K562 (cell line): ENCODE measurements around the gene NECTIN2. TPM values are rescaled to one million over a fixed set of nuclear protein-coding genes. Genes with fewer than 3 reads are reported as not detected.

ENCODE experiments used
- ATAC-seq: fragments of 200-7000 bp; cut with Tn5 transposase; 3 replicates; pipeline ENCODE4 v1.9.1; 2020; ENCODE audit warnings: moderate library complexity
- BruUV-seq: library from RNA; stranded (reverse); fragments of 400-500 nt; replicated peaks from 2 replicates; lab custom pipeline; 2021; lab: Mats Ljungman, UMichigan
- CTCF ChIA-PET: fragments of 300-600 bp; formaldehyde crosslinking; extraction: SDS; loops from one replicate; lab custom pipeline; 2021; ENCODE audit warnings: low intra/inter-chr PET ratio; lab: Yijun Ruan, JAX
- POLR2A ChIA-PET: fragments of 300-600, 350-650 bp; sonication (Branson Sonifier 250); formaldehyde crosslinking; extraction: SDS; loops from one replicate; lab custom pipeline; 2021; ENCODE audit warnings: antibody characterized with exemption, inconsistent platforms; lab: Yijun Ruan, JAX
- DNase-seq, 4 experiments: peaks; one replicate each; pipeline versions ENCODE4 v3.0.0 to v3.0.0-alpha.2; 2011 to 2018; ENCODE audit warnings: low spot score in 3 of 4, mixed read lengths in 3 of 4; ENCODE audit errors: extremely low read depth in 1 of 4
- FAIRE-seq: peaks from 2 replicates; lab custom pipeline; 2011; peaks lifted over from hg19 to GRCh38; lab: Jason Lieb, UNC
- H2AFZ ChIP-seq: 2 replicates; pipeline ENCODE4 v1.6.0; 2011; ENCODE audit warnings: low read depth, low read length, control low read depth, inconsistent platforms
- H3K27ac ChIP-seq: fragments of 200-600 bp; 3 replicates; pipeline ENCODE4 v1.8.0; 2011; ENCODE audit warnings: low read depth, mild to moderate bottlenecking, control low read depth, inconsistent platforms, low read length, moderate library complexity, mixed read lengths; ENCODE audit errors: extremely low read depth
- H3K27me3 ChIP-seq, 2 experiments: fragments of 300-600 bp in 1 of 2; 2 replicates in 1 of 2; 3 replicates in 1 of 2; pipeline versions ENCODE4 v1.6.0 to v1.8.0; 2011; ENCODE audit warnings: inconsistent platforms in 2 of 2, low read length in 2 of 2, mild to moderate bottlenecking in 1 of 2, mixed read lengths in 1 of 2, moderate library complexity in 1 of 2; ENCODE audit not compliant: control insufficient read depth in 2 of 2, insufficient read depth in 2 of 2
- H3K36me3 ChIP-seq: fragments of 300-600 bp; 3 replicates; pipeline ENCODE4 v1.8.0; 2011; ENCODE audit warnings: mild to moderate bottlenecking, low read length, inconsistent platforms; ENCODE audit not compliant: control insufficient read depth, insufficient read depth
- H3K4me1 ChIP-seq, 2 experiments: fragments of 200-600 bp in 1 of 2; replicated peaks in 1 of 2; 2 replicates in 1 of 2; 3 replicates in 1 of 2; pipeline versions ENCODE4 v1.5.1 to v1.8.0; 2011; ENCODE audit warnings: inconsistent platforms in 2 of 2, low read length in 2 of 2, mild to moderate bottlenecking in 1 of 2, mixed read lengths in 1 of 2, moderate library complexity in 1 of 2; ENCODE audit not compliant: control insufficient read depth in 2 of 2, insufficient read depth in 2 of 2
- H3K4me2 ChIP-seq: 2 replicates; pipeline ENCODE4 v1.6.1; 2011; ENCODE audit warnings: low read length, control low read depth, inconsistent platforms, mixed read lengths; ENCODE audit not compliant: insufficient read depth
- H3K4me3 ChIP-seq: fragments of 200-600 bp; sonication (generic), shearing (Covaris generic); 2 replicates; pipeline ENCODE4 v1.5.1; 2016; ENCODE audit warnings: control low read depth, inconsistent platforms
- H3K79me2 ChIP-seq: fragments of 200-600 bp; 3 replicates; pipeline ENCODE4 v1.8.0; 2011; ENCODE audit warnings: low read length, inconsistent platforms; ENCODE audit not compliant: control insufficient read depth, insufficient read depth
- H3K9ac ChIP-seq, 2 experiments: 2 replicates each; pipeline versions ENCODE4 v1.6.0 to v1.6.1; 2011; ENCODE audit warnings: low read depth in 2 of 2, low read length in 2 of 2, control low read depth in 1 of 2, inconsistent platforms in 1 of 2, mild to moderate bottlenecking in 1 of 2, mixed read lengths in 1 of 2; ENCODE audit not compliant: insufficient read depth in 1 of 2
- H3K9me1 ChIP-seq: one replicate; pipeline ENCODE4 v1.6.0; 2011; ENCODE audit warnings: inconsistent platforms, mild to moderate bottlenecking, low read length, moderate library complexity; ENCODE audit not compliant: control insufficient read depth, insufficient read depth
- H3K9me3 ChIP-seq: replicated peaks from 2 replicates; pipeline ENCODE4 v1.5.1; 2011; ENCODE audit warnings: low read depth, low read length, inconsistent platforms; ENCODE audit not compliant: control insufficient read depth, insufficient read depth
- H4K20me1 ChIP-seq: replicated peaks from 2 replicates; pipeline ENCODE4 v1.6.1; 2011; ENCODE audit warnings: low read length, inconsistent platforms, mixed read lengths; ENCODE audit not compliant: control insufficient read depth, insufficient read depth
- CHD7 ChIP-seq: fragments of 200-600 bp; sonication (generic); IDR thresholded peaks from one replicate; pipeline ENCODE4 v1.6.1; 2012; ENCODE audit warnings: mild to moderate bottlenecking, low read depth, low read length, inconsistent platforms
- HMGN3 ChIP-seq: IDR thresholded peaks from 2 replicates; pipeline ENCODE4 v1.6.1; 2011; ENCODE audit warnings: borderline replicate concordance, low read depth, mild to moderate bottlenecking, mixed read lengths, low read length; ENCODE audit not compliant: insufficient read length; ENCODE audit errors: extremely low read depth
- RB1 ChIP-seq: fragments of 450-650 bp; IDR thresholded peaks from 2 replicates; pipeline ENCODE4 v1.6.1; 2017; ENCODE audit warnings: low read depth, mild to moderate bottlenecking
- SIX5 ChIP-seq, 2 experiments: IDR thresholded peaks; 2 replicates each; pipeline ENCODE4 v1.6.1; 2011; ENCODE audit warnings: low read length in 2 of 2, borderline replicate concordance in 1 of 2, low read depth in 1 of 2, mild to moderate bottlenecking in 1 of 2, moderate library complexity in 1 of 2; ENCODE audit not compliant: insufficient read depth in 1 of 2
- ZNF507 ChIP-seq: conservative IDR thresholded peaks from 2 replicates; pipeline ENCODE4 v1.6.1; 2017; ENCODE audit warnings: missing genetic modification characterization, missing compliant biosample characterization
- WGBS: fragments of 100-300 bp; shearing (Covaris generic); methylation state at CpG from one replicate; pipeline ENCODE4 v1.1.6; 2016; ENCODE audit warnings: low coverage, mixed read lengths; ENCODE audit not compliant: insufficient coverage; ENCODE audit errors: missing lambda C conversion rate; 5-methylcytosine and 5-hydroxymethylcytosine counted together
- in situ Hi-C: fragments of 300-500 bp; cut with MboI; formaldehyde crosslinking; loops from 4 replicates; pipeline ENCODE4 v1.15.0; 2018; ENCODE audit warnings: inconsistent platforms, mixed read lengths
- intact Hi-C: fragments of 100-400 bp; cut with micrococcal nuclease; formaldehyde crosslinking; loops from 2 replicates; pipeline ENCODE4 v1.14.2; 2022
- polyA plus RNA-seq, 8 experiments: library from polyadenylated mRNA; depleted of rRNA in 4 of 8; stranded (reverse) in 5 of 8; unstranded in 3 of 8; fragments of >200 nt; fragmentation: Nextera tagmentation in 2 of 8; fragmentation: Illumina TruSeq in 1 of 8; extraction: Ambion mirVana in 2 of 8; extraction: Trizol in 1 of 8; gene quantifications; 2 replicates each; pipeline versions ENCODE4 v1.2.1 to v1.2.3, GENCODE V29; 2011 to 2014; ENCODE audit warnings: inconsistent platforms in 1 of 8, missing spikeins in 1 of 8
- total RNA-seq, 7 experiments: library from RNA; depleted of rRNA in 6 of 7; stranded (reverse); fragments of >200 nt in 6 of 7; fragmentation: Illumina TruSeq in 2 of 7; extraction: Trizol in 2 of 7; gene quantifications; 2 replicates each; pipeline versions ENCODE4 v1.2.1 to v1.2.3, GENCODE V29; 2011 to 2021; ENCODE audit warnings: low replicate concordance in 1 of 7
- TF ChIP-seq, protein P1 (sequence below): fragments of 250-450 bp; sonication (Bioruptor Pico); IDR thresholded peaks from 2 replicates; pipeline ENCODE4 v1.4.0; 2020

The NECTIN2 gene
- total and polyA plus RNA-seq, 9 of the 15 experiments (the other 6 are each of a cell fraction or from before 2014, with no cell fraction given): 3.9 to 94.9 (median 34.9) TPM

GRCh38 chr19:44903602-44904425 is 57.7 kb downstream of the NECTIN2 start:
- DNase-seq (peak; percentile 70 to 86 (median 74)), FAIRE-seq (peak; percentile 62), ATAC-seq (peak; percentile 81)
- no peaks in the 10 kb centered on the region for H3K9me1 ChIP-seq
- H3K27me3 ChIP-seq: no peaks in the 10 kb centered on the region
- no peak overlapping the region for H3K4me3 ChIP-seq
- H2AFZ ChIP-seq: no peak overlapping the region
- peak overlapping the region in 1 of 2 experiments; percentile 65; a peak in 2 of 4 replicates for H3K9ac ChIP-seq
- no peaks in the 10 kb centered on the region; the same call in 2 of the 3 replicates for H3K79me2 ChIP-seq
- peaks cover 70% of the 10 kb centered on the region; the same call in 2 of the 3 replicates for H3K36me3 ChIP-seq
- WGBS: 22% methylated on average over 24 of the region's 24 CpGs
- no peaks in the 10 kb centered on the region for H3K9me3 ChIP-seq
- ChIA-PET POLR2A (interaction anchor here (0.6 to 2.5 kb wide), 8 partner anchors 9 to 167 kb away, joined by 3 to 11 read pairs (median 3); no protein-coding TSS in a partner anchor), CTCF (interaction anchor here (0.6 to 2.1 kb wide), 5 partner anchors 46 to 156 kb away, joined by 3 to 27 read pairs (median 4); partner anchors contain the start of gene CLPTM1)
- 0 out of 2 replicates have a peak, but pooled peaks cover 3% of the 10 kb centered on the region for H4K20me1 ChIP-seq
- no TSS peak for BruUV-seq
- in situ Hi-C loops: no loop called here
- intact Hi-C loops: loop anchor here (1.0 to 5.0 kb wide), 2 partner anchors 47 to 153 kb away; no protein-coding TSS in a partner anchor
- H3K4me1 ChIP-seq: peaks cover 20 to 67% of the 10 kb centered on the region in 2 experiments; a peak in 4 of 5 replicates
- peak overlapping the region; percentile 57; the same call in 1 of the 2 replicates for H3K4me2 ChIP-seq
- H3K27ac ChIP-seq: peak overlapping the region; percentile 40
- no peak for TF ChIP-seq SIX5 (IDR thresholded peaks at IDR 0.05; ENCODE audit: borderline replicate concordance in 1 of 2, insufficient read depth in 1 of 2, low read depth in 1 of 2, low read length in 2 of 2)
- TF ChIP-seq, protein P1, sequence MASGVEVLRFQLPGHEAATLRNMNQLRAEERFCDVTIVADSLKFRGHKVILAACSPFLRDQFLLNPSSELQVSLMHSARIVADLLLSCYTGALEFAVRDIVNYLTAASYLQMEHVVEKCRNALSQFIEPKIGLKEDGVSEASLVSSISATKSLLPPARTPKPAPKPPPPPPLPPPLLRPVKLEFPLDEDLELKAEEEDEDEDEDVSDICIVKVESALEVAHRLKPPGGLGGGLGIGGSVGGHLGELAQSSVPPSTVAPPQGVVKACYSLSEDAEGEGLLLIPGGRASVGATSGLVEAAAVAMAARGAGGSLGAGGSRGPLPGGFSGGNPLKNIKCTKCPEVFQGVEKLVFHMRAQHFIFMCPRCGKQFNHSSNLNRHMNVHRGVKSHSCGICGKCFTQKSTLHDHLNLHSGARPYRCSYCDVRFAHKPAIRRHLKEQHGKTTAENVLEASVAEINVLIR: no peak
- TF ChIP-seq CHD7: no peak
- TF ChIP-seq ZNF507: peak; percentile 93
- TF ChIP-seq HMGN3: no peak
- peak; percentile 60; the same call in 1 of the 2 replicates for TF ChIP-seq RB1
